Right renal pelvis (tissue), 4 donors: ENCODE measurements around the gene CPXM1. TPM values are rescaled to one million over a fixed set of nuclear protein-coding genes. Genes with fewer than 3 reads are reported as not detected.

Source experiments
- DNase-seq, 4 donors: peaks; one replicate each; pipeline ENCODE4 v3.0.0-alpha.2; 2013; ENCODE audit warnings: low read depth in 4 of 4, low spot score in 3 of 4, missing footprints in 1 of 4
- polyA plus RNA-seq, 4 donors: library from polyadenylated mRNA; unstranded; fragments of 120-200 nt; gene quantifications; one replicate each; pipeline ENCODE4 v1.2.1, GENCODE V29; 2013; ENCODE audit not compliant: insufficient read length in 4 of 4

The CPXM1 gene
- polyA plus RNA-seq, 4 donors: 234 to 339 (median 276) TPM

DNA sequence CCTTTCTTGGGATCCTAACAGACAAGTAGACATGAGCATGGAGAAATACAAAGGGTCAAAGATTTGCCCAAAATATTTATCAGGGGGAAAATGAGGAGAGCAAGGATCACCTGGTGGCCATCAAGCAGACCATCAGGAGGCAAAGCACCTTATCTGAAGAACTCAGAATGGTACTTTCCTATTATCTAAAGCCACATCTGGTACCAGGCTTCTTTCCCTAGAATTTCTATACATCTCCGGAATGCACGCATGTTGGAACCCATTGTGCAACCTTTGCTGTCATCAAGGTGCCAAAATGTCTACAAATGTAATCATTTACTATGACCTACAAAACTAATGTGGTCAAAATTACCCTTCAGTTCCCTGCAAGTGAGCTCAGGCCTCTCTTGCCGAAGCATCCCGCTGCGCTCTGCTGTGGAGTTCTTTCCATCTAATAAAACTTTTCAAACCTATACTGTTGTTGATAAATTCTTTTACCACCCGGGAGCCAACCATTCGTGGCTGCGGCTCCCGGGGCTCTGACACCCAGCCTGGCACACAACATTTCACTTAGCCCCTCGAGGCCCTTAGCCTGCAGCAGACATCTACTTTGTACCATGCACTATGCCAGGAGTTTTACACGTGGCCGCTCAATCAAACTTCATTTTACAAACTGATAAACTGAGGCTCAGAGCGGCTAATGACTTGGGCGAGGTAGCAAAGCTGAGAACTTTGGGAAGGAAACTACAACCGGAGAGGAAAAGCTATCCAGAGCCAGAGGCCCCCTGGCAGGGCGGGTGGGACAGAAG lies 3.8 kb upstream of the CPXM1 start:
- no peak for DNase-seq

GRCh38 chr20:2801286-2801728 lies 880 bp upstream of the CPXM1 start:
- no peak for DNase-seq

DNA sequence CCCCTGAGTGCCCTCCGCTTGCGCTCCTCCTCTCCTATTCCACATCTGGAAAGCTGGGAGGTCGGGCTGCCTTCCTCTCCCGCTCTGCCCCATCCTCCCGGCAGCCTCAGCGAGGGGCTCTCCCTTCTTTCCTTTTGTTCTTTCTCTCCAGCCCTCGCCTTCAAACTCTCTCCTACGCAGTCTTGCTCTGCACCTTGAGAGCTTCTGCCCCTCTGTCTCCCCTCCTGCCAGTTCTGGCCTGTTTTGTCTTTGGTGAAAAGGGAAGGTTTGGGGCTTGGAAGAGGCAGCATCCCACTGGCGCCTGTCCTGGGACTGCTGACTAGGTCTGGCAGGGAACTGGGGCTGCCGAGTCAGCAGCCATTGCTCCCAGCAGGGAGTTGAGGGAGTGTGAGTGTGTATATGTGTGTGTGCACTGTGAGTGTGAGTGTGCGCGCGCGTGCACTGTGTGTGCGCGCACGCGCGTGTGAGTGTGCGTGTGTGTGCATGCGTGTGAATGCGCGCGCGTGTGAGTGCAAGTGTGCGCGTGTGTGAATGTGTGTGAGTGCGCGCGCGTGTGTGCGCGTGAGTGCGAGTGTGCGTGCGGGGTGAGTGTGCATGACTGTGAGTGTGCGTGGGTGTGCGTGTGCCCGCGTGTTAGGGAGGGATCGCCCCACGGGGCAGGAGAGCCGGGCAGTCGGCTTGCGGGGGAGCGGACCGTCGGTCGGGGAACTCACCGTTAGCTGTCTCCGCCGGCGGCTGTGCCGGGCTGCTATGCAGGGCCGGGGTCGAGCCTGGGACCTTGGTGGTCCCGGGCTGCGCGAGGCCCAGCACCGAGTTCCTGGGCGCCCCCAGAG lies 523 bp downstream of the CPXM1 start:
- DNase-seq: no peak

DNA sequence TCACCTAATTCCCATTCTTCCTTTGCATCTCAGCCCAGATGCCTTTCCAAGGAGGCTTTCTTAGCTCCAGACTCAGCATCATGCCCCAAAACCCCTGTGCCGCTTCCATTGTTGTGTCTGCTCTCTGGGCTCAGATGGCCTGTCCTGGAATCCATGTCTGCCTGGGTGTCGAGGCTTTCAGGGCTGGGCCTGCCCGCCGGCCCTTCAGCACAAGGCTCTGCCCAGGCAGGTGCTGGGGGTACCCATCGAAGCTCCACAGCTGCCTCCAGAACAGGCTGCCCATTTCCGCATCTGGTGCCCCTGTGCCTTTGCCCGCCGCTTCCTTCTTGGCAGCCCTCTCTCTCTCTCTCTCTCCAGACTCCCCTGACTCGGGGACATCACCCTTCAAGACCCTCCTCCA lies 1.2 kb downstream of the CPXM1 start:
- no peak for DNase-seq

GRCh38 chr20:2798814-2799213 lies 1.6 kb downstream of the CPXM1 start:
- DNase-seq: no peak

DNA sequence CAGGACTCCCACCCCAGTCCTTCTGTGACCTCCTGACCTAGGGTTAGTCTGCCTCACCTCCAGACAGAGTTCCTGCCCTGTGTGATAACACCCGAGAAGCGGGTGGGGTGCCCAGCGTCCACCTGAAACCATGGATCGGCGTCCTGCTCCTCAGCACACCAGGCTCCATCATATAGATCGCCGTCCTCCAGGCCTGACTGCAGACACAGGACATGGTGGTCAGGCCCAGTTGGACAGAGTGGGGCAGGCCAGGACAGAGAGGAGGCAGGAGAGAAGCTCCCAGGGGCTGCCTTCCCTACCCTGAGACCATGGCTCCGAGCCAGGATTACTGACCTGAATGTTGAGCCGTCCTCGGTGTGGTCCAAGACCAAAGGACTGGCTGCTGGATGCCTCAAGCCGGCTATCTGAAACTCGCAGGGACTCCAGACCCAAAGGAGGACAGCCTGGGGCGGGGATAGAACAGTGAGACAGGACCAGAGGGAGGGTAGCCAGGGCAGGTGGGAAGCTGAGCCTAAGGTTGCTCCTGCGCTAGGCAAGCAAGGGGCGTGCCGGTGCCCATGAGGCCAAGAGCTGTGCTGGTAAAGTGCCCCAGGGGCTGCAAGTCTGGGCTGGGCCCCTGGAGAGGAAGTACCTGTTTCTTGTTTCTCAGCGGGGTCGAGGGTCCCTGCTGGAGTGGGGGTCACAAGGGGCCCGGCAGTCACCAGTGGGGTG lies 2.2 kb downstream of the CPXM1 start:
- no peak for DNase-seq

DNA sequence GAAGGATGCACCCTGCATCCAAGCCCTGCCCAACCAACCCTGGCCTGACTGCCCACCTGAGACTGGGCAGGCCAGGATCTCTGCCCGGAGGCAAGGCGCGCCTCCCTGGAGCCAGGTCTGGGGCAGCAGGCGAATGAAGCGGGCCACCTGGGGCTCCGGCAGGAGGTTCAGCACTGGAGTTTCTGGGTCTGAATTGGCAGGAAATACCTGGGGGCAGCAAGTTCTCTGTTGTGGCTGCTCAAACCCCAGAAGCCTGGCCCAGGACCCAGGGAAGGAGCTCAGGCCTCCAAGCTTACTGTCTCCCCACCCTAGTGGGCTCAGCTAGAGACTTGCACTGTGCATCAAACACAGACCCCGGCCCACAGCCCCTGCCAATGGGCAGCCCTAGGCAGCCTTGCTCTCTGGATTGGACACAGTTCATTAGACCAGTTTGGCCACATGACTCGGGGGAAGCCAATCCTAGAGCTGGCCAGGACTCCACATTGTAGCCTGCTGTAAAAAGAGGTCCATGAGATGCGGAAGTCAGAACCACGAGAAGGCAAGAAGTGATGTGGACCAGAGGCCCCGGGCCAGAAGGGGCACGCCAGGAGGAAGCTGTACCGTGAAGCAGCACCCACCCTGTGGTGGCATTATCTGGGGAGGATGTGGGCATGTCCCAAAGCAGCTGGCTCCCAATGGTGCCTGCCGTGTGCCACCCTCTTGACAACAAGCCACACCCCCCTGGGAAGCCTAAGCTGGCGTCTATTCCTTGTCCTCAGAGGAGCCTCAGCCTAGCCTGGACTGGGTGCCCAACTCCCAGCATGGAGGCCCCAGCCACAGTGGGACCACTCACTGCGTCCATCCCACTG lies 3.1 kb downstream of the CPXM1 start:
- DNase-seq: no peak

- DNase-seq: no peak
Measured at GRCh38 chr20:2796011-2796660, 4.3 kb downstream of the CPXM1 start.

DNA sequence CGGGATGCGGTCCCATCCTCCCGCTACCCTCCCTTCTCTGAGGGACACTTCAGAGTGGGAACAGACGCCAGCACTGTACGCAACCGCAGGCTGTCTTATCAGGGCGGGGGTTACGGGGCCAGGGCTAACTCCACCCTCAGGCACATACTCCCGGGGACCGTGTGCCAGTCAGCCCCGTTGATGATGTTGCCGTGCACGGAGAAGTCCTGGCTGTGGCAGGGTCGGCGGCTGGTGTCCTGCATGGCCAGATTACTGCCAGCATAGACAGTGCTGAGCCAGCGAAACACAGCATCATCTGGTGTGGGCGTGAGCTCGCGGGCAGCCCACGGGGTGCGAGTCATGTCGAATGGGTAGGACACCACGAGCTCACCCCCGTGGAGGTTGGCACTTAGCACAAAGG lies 5.0 kb downstream of the CPXM1 start:
- no peak for DNase-seq

GRCh38 chr20:2794866-2795447 lies 5.5 kb downstream of the CPXM1 start:
- DNase-seq: no peak

- no peak for DNase-seq
Measured at GRCh38 chr20:2794202-2794748, 6.2 kb downstream of the CPXM1 start.

DNA sequence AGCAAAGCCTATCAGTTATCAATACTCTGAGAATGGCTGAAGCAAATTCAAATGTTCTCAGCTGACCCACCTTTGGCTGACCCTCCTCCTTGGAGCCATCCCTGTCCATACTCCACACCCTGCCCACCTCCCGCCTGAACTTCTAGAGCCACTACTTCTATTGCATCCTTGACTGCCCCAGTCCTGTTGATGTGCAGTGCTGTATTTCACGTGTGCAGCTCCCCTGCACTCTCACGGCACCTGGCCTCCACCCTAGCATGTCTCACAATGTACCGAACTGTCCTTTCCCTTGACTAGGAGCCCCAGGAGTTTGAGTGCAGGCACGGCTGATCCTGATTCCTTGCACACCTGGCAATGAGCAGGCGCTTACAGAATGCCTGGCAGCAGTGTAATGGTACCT lies 7.0 kb downstream of the CPXM1 start:
- DNase-seq: no peak

GRCh38 chr20:2783908-2784566 lies 16.4 kb downstream of the CPXM1 start:
- no peak for DNase-seq

- no peak for DNase-seq
Measured at GRCh38 chr20:2780948-2781347, 19.5 kb downstream of the CPXM1 start.

DNA sequence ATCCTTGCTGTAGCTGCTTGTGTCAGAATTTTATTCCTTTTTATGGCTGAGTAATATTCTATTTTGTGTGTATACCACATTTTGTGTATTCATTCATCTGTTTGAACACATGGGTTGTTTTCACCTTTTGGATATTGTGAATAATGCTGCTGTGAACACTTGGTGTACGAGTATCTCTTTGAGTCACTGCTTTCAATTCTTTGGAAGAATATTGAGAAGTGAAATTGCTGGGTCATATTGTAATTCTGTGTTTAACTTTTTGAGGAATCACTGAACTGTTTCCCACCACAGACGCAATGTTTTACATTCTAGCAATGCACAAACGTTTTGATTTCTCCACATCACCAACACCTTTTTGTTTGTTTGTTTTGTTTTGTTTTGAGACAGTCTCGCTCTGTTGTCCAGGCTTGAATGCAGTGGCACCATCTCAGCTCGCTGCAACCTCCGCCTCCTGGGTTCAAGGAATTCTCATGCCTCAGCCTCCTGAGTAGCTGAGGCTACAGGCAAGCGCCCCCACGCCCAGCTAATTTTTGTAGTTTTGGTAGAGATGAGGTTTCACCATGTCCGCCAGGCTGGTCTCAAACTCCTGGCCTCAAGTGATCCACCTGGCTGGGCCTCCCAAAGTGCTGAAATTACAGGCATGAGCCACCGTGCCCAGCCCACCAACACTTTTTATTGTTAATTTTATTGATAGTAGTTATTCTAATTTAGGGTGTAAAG lies 21.7 kb downstream of the CPXM1 start:
- DNase-seq: no peak

- DNase-seq: no peak
Measured at GRCh38 chr20:2775139-2775538, 25.3 kb downstream of the CPXM1 start.

DNA sequence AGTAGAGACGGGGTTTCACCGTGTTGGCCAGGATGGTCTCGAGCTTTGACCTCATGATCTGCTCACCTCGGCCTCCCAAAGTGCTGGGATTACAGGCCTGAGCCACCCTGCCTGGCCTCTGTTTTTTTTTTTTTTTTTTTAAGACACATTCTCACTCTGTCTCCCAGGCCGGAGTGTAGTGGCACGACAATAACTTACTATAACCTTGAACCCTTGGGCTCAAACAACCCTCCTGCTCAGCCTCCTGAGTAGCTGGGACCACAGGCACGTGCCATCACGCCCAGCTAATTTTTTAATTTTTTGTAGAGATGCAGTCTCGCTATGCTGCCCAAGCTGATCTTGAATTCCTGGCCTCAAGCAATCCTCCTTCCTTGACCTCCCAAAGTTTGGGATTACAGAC lies 26.6 kb downstream of the CPXM1 start:
- no peak for DNase-seq

DNA sequence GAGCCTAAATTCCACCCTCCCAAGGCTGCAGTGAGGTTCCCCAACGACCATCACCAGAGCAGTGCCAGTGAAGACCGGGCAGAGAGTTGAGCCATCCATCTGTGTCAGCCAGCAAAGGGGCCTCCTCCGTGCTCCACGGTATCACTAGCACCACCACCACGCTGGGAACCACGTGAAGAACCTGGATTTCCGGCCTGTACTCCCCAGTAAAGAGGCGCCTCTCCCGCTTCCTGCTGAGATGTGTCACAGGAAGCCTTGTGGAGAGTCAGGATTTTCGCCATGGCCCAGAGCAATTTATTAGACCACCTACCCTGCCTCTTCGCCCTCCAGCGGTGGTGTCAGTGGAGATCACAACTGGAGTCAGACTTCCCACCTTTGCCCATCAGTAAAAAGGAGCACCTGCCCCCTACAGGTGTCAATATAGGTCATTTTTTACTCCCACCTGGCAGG lies 28.8 kb downstream of the CPXM1 start:
- no peak for DNase-seq
